GM10248 (cell line): ENCODE results near the gene TMED3.

Experiments
- CTCF ChIA-PET: fragments of 300-600 bp; sonication (Branson Sonifier 250); formaldehyde crosslinking; extraction: SDS; loops from one replicate; lab custom pipeline; 2021; ENCODE audit warnings: antibody characterized with exemption; lab: Yijun Ruan, JAX
- POLR2A ChIA-PET: fragments of 350-650 bp; sonication (Branson Sonifier 250); formaldehyde crosslinking; extraction: SDS; loops from one replicate; lab custom pipeline; 2020; ENCODE audit warnings: antibody characterized with exemption; lab: Yijun Ruan, JAX
- DNase-seq: peaks from one replicate; pipeline ENCODE4 v3.0.0; 2012; ENCODE audit errors: extremely low spot score
- TF ChIP-seq, protein P1 (sequence below): IDR thresholded peaks from 2 replicates; pipeline ENCODE4 v1.5.1; 2012; ENCODE audit warnings: mild to moderate bottlenecking, low read depth; ENCODE audit errors: extremely low read depth, missing control alignments, control extremely low read depth

TMED3 gene

DNA sequence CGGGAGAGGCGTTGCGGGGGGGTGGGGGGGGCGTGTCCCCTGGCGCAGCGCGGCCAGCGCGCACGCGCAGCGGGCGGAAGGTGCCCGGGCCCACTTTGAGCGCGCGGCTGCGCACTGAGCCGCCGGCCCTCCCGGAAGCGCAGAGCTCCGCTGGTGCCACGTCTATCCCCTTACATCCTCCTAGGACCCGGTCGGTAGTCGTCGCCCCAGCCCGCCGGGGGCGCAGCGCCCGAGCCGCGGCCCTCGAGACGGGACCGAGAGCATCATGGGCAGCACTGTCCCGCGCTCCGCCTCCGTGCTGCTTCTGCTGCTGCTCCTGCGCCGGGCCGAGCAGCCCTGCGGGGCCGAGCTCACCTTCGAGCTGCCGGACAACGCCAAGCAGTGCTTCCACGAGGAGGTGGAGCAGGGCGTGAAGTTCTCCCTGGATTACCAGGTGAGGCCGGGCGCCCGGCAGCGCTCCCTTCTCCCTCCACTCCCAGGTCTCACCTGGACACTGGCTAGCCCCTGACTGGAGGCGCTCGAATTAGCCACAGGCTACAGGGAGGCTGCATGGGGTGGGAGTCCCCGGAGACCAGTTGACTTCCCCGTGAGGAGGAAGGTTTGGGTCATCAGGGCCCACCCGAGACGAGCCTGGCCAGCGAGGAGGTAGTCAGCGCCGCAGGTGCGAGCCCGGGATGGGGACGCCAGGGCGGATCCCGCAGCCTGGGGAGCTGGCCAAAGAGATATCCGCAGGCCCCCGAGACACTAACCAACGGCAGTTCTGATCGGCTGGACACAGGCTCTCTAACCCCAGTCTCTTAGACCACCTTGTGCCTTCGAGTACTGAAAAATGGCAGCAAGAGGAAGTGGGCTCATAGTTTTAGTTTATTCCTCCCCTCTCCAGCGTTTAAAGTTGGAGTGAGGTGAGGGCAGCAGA is at the start of gene TMED3:
Gene TMED3 (plus strand): TSS at position 128 of the 916 bp plus-strand sequence. CDS start 138 bp downstream, at position 266.
- peak; percentile 98 for DNase-seq
- ChIA-PET POLR2A (interaction anchor here (0.6 kb wide), 1 partner anchor 1402 kb away, joined by 3 read pairs; no protein-coding TSS in a partner anchor), CTCF (interaction anchor here (1.0 to 2.1 kb wide), 6 partner anchors 9 to 56 kb away, joined by 3 to 7 read pairs (median 4); no protein-coding TSS in a partner anchor)
- TF ChIP-seq, protein P1, sequence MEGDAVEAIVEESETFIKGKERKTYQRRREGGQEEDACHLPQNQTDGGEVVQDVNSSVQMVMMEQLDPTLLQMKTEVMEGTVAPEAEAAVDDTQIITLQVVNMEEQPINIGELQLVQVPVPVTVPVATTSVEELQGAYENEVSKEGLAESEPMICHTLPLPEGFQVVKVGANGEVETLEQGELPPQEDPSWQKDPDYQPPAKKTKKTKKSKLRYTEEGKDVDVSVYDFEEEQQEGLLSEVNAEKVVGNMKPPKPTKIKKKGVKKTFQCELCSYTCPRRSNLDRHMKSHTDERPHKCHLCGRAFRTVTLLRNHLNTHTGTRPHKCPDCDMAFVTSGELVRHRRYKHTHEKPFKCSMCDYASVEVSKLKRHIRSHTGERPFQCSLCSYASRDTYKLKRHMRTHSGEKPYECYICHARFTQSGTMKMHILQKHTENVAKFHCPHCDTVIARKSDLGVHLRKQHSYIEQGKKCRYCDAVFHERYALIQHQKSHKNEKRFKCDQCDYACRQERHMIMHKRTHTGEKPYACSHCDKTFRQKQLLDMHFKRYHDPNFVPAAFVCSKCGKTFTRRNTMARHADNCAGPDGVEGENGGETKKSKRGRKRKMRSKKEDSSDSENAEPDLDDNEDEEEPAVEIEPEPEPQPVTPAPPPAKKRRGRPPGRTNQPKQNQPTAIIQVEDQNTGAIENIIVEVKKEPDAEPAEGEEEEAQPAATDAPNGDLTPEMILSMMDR: peak; percentile 41

DNA sequence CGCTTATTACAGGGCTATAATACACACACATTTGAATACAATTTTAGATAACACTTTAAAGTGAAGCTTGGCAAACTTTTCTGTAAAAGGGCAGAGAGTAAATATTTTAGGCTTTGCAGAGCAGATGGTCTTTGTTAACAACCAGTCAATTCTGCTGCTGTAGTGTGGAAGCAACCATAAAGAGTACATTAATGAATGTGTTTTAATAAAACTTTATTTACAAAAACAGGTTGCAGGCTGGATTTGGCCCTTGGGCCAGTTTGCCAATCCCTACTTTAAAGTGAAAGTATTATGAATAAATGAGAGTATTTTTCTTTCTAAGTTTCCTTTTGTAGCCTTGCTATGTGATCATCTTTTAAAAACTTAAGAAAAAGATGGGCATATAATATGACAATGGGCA is 49.1 kb upstream of the TMED3 start:
- ChIA-PET CTCF (no interaction called here), POLR2A (no interaction called here)
- no peak for DNase-seq
- TF ChIP-seq, protein P1: no peak

DNA sequence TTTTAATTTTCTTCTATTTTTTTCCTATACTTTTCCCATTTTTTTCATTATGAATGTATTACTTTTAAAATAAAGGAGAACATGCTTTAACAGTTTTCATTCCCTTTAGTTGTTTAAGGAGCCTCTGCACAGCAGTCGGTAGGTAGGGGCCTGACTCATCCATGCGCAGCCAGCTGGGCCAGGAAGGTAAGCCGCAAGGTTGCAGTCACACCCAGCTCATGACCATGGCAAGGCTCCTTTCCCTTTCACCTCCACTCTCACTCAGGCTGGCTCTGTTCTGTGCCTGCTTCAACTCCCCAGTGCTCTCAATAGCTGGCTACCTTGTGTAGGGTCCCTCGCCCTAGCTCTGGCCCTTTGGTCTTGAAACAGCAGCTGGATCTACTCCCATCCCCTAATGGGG is 45.7 kb upstream of the TMED3 start:
- ChIA-PET POLR2A (no interaction called here), CTCF (no interaction called here)
- no peak for DNase-seq

DNA sequence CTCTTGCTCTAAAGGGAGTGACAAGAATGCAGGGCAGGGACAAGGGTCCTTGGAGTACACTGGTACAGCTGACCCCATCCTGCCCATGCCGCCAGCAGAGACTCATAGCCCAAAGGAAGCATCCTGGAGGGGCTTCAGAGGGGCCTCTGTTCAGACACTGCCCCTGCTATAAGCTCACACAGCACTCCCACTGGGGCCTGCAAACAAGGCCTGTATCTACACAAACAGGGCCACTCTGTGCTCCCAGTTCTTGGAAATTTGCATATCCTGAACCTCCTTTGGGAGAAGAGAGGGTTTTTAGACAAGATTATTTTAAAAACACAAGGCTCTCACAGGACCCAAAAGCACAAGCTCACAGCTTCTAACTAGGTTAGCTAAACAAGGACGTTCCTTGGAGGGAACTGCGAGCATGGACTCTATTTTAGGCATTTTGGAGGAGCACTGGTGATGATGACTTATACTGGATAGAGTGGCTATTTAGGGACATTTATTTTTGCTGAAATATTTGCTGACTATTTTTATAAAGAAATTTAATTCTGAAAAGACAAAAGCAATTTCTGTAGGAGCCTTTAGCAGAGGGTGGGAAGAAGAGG is 44.8 kb upstream of the TMED3 start:
- no peak for DNase-seq
- CTCF ChIA-PET: interaction anchor here (0.9 to 1.1 kb wide), 2 partner anchors 10 to 238 kb away, joined by 3 read pairs; no protein-coding TSS in a partner anchor
- TF ChIP-seq, protein P1: no peak
- POLR2A ChIA-PET: no interaction called here

More for the DNA sequence above, 45.7 kb upstream of the TMED3 start:
- TF ChIP-seq, protein P1: no peak

DNA sequence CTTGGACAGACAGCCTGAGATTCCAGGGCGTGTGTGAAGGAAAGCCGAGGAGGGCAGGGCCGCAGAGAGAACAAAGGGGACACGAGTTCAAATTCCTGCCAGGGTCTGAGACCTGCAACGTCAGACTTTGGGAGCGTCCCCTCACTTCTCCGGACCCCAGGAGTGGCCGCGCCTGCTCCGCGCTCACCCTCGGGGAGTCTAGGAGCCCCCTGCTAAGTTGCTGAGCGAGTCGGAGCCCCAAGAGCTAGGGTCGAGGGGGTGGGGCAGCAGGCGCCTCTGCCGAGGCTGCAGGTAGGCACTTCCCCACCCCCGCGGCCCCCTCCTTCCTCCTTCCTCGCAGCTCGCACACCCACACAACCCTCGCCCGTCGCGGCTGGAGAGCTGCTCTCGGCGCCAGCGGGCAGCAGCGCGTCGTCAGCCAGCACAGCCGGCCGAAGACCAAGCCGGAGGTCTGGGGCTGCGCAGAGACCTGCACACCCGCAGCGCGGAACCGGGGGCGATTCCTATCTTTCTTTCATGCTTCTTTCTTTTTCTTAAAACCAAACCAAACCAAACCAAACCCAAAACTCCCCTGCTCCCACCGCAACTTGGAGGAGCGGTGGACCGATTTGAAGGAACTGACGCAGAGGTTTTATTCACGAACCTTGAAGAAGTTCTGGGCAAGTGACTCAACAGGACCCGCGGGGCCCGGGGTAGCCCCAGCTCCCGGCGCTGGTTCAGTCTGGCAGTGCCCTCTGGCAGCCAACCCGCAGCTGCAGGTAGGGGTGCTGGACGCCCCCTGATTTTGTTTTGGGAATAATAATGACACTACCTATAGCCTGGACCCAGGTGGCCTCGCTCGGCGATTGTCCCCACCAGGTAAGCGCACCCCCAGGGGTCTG is 28.3 kb upstream of the TMED3 start, which contains the start of gene ANKRD34C:
Gene ANKRD34C (plus strand): TSS at position 352 of the 881 bp plus-strand sequence. CDS start 10,563 bp downstream, outside the sequence.
- CTCF ChIA-PET: no interaction called here
- peak; percentile 14 for DNase-seq
- TF ChIP-seq, protein P1: no peak
- POLR2A ChIA-PET: no interaction called here
